GM12891 (cell line): ENCODE results near the gene SPEN.

Source experiments
- POLR2A ChIP-seq: IDR thresholded peaks from 2 replicates; pipeline ENCODE4 v1.6.1; 2011; ENCODE audit warnings: low read depth, low read length, control low read depth
- POLR2AphosphoS5 ChIP-seq: IDR thresholded peaks from 2 replicates; pipeline ENCODE4 v1.6.1; 2011; ENCODE audit warnings: low read depth, low read length, control low read depth
- POU2F2 ChIP-seq: IDR thresholded peaks from 2 replicates; pipeline ENCODE4 v1.6.1; 2011; ENCODE audit warnings: low read depth, mild to moderate bottlenecking, control low read depth, low read length, moderate library complexity
- TAF1 ChIP-seq: IDR thresholded peaks from 2 replicates; pipeline ENCODE4 v1.6.1; 2011; ENCODE audit warnings: low read depth, low read length, control low read depth

GRCh38 chr1:15938628-15939161, 91.2 kb downstream of the SPEN start:
- TF ChIP-seq POU2F2, result no peak
- no peak for TF ChIP-seq POLR2A
- no peak for TF ChIP-seq TAF1
- TF ChIP-seq POLR2AphosphoS5, result no peak; the same call in 1 of the 2 replicates
